Kidney epithelial cell (primary cell): ENCODE measurements around the gene SRSF8. TPM values are rescaled to one million over a fixed set of nuclear protein-coding genes. Genes with fewer than 3 reads are reported as not detected.
"Not testable (repeated sequence)": the region's sequence is repeated elsewhere in the genome, so short reads cannot be mapped to it uniquely, and the experiment has no call there.

Experiments
- DNase-seq: peaks from one replicate; pipeline ENCODE4 v3.0.0-alpha.2; 2010; ENCODE audit warnings: low read depth
- H3K27me3 ChIP-seq: 2 replicates; pipeline ENCODE4 v1.6.0; 2011; ENCODE audit warnings: low read length; ENCODE audit not compliant: control insufficient read depth, insufficient read depth
- H3K36me3 ChIP-seq: 2 replicates; pipeline ENCODE4 v1.5.1; 2011; ENCODE audit warnings: low read length; ENCODE audit not compliant: control insufficient read depth, insufficient read depth
- H3K4me3 ChIP-seq: 2 replicates; pipeline ENCODE4 v1.5.1; 2011; ENCODE audit warnings: low read depth, mild to moderate bottlenecking, control low read depth, low read length
- total RNA-seq: library from RNA; depleted of rRNA; stranded (reverse); fragments of >200 nt; gene quantifications from 2 replicates; pipeline ENCODE4 v1.2.3, GENCODE V29; 2015
- TF ChIP-seq, protein P1 (sequence below): IDR thresholded peaks from 2 replicates; pipeline ENCODE4 v1.5.1; 2011; ENCODE audit warnings: mild to moderate bottlenecking, moderate library complexity, low read length, control low read depth, inconsistent platforms; ENCODE audit not compliant: insufficient read depth, poor library complexity, severe bottlenecking

Gene SRSF8, protein sequence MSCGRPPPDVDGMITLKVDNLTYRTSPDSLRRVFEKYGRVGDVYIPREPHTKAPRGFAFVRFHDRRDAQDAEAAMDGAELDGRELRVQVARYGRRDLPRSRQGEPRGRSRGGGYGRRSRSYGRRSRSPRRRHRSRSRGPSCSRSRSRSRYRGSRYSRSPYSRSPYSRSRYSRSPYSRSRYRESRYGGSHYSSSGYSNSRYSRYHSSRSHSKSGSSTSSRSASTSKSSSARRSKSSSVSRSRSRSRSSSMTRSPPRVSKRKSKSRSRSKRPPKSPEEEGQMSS
- 34.2 and 39.8 TPM in 2 replicates for total RNA-seq

GRCh38 chr11:95066716-95067038 is at the start of gene SRSF8:
Gene SRSF8, plus strand, starts transcription at chr11:95066919. Its CDS starts 308 bp downstream, at chr11:95067227.
- H3K4me3 ChIP-seq = peak within 1 kb of the TSS; percentile 64
- H3K36me3 ChIP-seq = no peaks in the 10 kb centered on the region
- no peaks in the 10 kb centered on the region for H3K27me3 ChIP-seq
- DNase-seq = no peak
- TF ChIP-seq, protein P1, sequence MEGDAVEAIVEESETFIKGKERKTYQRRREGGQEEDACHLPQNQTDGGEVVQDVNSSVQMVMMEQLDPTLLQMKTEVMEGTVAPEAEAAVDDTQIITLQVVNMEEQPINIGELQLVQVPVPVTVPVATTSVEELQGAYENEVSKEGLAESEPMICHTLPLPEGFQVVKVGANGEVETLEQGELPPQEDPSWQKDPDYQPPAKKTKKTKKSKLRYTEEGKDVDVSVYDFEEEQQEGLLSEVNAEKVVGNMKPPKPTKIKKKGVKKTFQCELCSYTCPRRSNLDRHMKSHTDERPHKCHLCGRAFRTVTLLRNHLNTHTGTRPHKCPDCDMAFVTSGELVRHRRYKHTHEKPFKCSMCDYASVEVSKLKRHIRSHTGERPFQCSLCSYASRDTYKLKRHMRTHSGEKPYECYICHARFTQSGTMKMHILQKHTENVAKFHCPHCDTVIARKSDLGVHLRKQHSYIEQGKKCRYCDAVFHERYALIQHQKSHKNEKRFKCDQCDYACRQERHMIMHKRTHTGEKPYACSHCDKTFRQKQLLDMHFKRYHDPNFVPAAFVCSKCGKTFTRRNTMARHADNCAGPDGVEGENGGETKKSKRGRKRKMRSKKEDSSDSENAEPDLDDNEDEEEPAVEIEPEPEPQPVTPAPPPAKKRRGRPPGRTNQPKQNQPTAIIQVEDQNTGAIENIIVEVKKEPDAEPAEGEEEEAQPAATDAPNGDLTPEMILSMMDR = no peak

- not testable (repeated sequence) for H3K27me3 ChIP-seq, H3K4me3 ChIP-seq, DNase-seq, H3K36me3 ChIP-seq
Measured at GRCh38 chr11:95021468-95021867, 45.3 kb upstream of the SRSF8 start.

GRCh38 chr11:95024958-95025357 is 41.8 kb upstream of the SRSF8 start, which contains the start of gene KDM4E:
Gene KDM4E, plus strand, starts transcription at chr11:95025258. Its CDS starts 300 bp downstream, at chr11:95025558.
- DNase-seq = no peak
- H3K36me3 ChIP-seq = no peaks in the 10 kb centered on the region
- TF ChIP-seq, protein P1 = no peak
- H3K4me3 ChIP-seq = no peak within 1 kb of the TSS
- H3K27me3 ChIP-seq = no peaks in the 10 kb centered on the region

GRCh38 chr11:95025594-95025993 is 41.1 kb upstream of the SRSF8 start:
- DNase-seq, H3K4me3 ChIP-seq, H3K27me3 ChIP-seq, H3K36me3 ChIP-seq: not testable (repeated sequence)

GRCh38 chr11:95028357-95028756 is 38.4 kb upstream of the SRSF8 start:
- TF ChIP-seq, protein P1 = no peak
- no peak overlapping the region for H3K4me3 ChIP-seq
- H3K27me3 ChIP-seq = no peaks in the 10 kb centered on the region
- no peak for DNase-seq
- no peaks in the 10 kb centered on the region for H3K36me3 ChIP-seq

DNA sequence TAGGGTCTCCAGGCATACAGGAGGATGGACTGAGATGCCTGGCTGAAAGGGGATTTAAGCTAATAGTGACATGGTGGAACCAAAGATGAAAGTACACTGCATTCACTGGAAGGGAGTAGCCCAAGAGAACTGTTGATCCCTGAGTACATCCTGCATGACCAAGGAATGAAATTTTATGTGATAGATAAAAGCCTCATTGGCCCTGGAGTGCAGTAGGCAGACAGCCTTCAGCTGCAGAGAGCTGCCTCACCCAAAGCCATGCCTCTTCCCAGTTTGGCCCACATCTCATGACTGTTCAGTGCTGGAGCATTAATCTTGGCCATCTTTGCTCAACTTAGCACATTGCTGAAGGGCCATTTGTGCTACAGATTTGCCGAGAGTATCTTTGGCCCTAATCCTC is 33.7 kb upstream of the SRSF8 start:
- TF ChIP-seq, protein P1 = no peak
- DNase-seq = no peak
- H3K27me3 ChIP-seq = no peaks in the 10 kb centered on the region
- no peak overlapping the region for H3K4me3 ChIP-seq
- H3K36me3 ChIP-seq = no peaks in the 10 kb centered on the region

DNA sequence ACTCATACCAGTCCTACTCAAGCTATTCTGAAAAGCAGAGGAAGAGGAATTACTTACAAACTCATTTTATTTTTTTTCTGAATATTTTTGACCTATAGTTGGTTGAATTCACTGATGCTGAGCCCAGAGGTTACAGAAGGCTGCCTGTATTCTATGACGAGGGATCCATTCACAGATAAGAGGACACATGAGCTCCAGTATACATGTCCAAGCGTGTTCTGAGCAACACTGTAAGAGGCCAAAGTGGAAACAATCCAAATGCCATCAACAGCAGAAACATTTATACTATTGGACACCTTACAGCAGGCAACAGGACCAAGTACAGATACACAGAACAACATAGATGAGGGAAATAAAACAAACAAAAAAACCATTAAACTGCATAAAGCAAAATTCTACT is 31.4 kb upstream of the SRSF8 start:
- no peaks in the 10 kb centered on the region for H3K27me3 ChIP-seq
- TF ChIP-seq, protein P1 = no peak
- no peaks in the 10 kb centered on the region for H3K36me3 ChIP-seq
- no peak for DNase-seq
- no peak overlapping the region for H3K4me3 ChIP-seq
